HepG2 (cell line): Measurements from ENCODE around the gene FCER1G. TPM values are rescaled to one million over a fixed set of nuclear protein-coding genes. Genes with fewer than 3 reads are reported as not detected.

Experiments
- FOXK1 ChIP-seq: sonication (generic); formaldehyde crosslinking; IDR thresholded peaks from 2 replicates; pipeline ENCODE4 v1.4.0; 2020; ENCODE audit warnings: low read depth, missing genetic modification reagents, borderline replicate concordance
- GLI4 ChIP-seq: sonication (generic); formaldehyde crosslinking; IDR thresholded peaks from 2 replicates; pipeline ENCODE4 v1.5.1; 2020; ENCODE audit warnings: missing genetic modification reagents, mild to moderate bottlenecking, moderate library complexity, borderline replicate concordance
- JUNB ChIP-seq: sonication (generic); formaldehyde crosslinking; IDR thresholded peaks from 2 replicates; pipeline ENCODE4 v1.8.0; 2022; ENCODE audit warnings: missing genetic modification reagents, mild to moderate bottlenecking, borderline replicate concordance
- RARG ChIP-seq: sonication (generic); formaldehyde crosslinking; IDR thresholded peaks from 2 replicates; pipeline ENCODE4 v1.4.0; 2020; ENCODE audit warnings: low read depth, mild to moderate bottlenecking, missing genetic modification reagents
- SP5 ChIP-seq: IDR thresholded peaks from 2 replicates; pipeline ENCODE4 v1.6.1; 2016; ENCODE audit warnings: low read depth, borderline replicate concordance
- SPEN ChIP-seq: sonication (generic); formaldehyde crosslinking; IDR thresholded peaks from 2 replicates; pipeline ENCODE4 v1.5.1; 2020; ENCODE audit warnings: low read depth, mild to moderate bottlenecking, missing genetic modification reagents
- THAP8 ChIP-seq: sonication (generic); formaldehyde crosslinking; IDR thresholded peaks from 2 replicates; pipeline ENCODE4 v1.5.1; 2020; ENCODE audit warnings: missing genetic modification reagents, mild to moderate bottlenecking, borderline replicate concordance
- ZNF10 ChIP-seq: sonication (generic); formaldehyde crosslinking; IDR thresholded peaks from 2 replicates; pipeline ENCODE4 v1.4.0; 2020; ENCODE audit warnings: mild to moderate bottlenecking, low read depth, missing genetic modification reagents, borderline replicate concordance
- ZNF362 ChIP-seq: sonication (generic); formaldehyde crosslinking; IDR thresholded peaks from 2 replicates; pipeline ENCODE4 v1.4.0; 2020; ENCODE audit warnings: missing genetic modification reagents, mild to moderate bottlenecking, borderline replicate concordance
- ZNF460 ChIP-seq: sonication (generic); formaldehyde crosslinking; IDR thresholded peaks from 2 replicates; pipeline ENCODE4 v1.5.1; 2020; ENCODE audit warnings: missing genetic modification reagents, mild to moderate bottlenecking, borderline replicate concordance
- ZXDC ChIP-seq: sonication (generic); formaldehyde crosslinking; IDR thresholded peaks from 2 replicates; pipeline ENCODE4 v1.5.0; 2020; ENCODE audit warnings: mild to moderate bottlenecking, missing genetic modification reagents
- polyA plus RNA-seq, 8 experiments: library from polyadenylated mRNA; depleted of rRNA in 3 of 8; stranded (reverse) in 7 of 8; unstranded in 1 of 8; fragments of >200 nt; fragmentation: Illumina TruSeq in 4 of 8; extraction: Trizol in 4 of 8; gene quantifications; 2 replicates each; pipeline versions ENCODE4 v1.2.1 to v1.2.3, GENCODE V29; 2011 to 2016; ENCODE audit warnings: low read depth in 4 of 8, missing spikeins in 1 of 8, mixed read lengths in 1 of 8; ENCODE audit not compliant: insufficient read depth in 1 of 8
- total RNA-seq, 5 experiments: library from RNA; depleted of rRNA; stranded (reverse); fragments of >200 nt; fragmentation: Illumina TruSeq; extraction: Trizol; gene quantifications; 2 replicates each; pipeline ENCODE4 v1.2.3, GENCODE V29; 2016; ENCODE audit warnings: low read depth in 1 of 5
- TF ChIP-seq, protein P1 (sequence below): sonication (generic); formaldehyde crosslinking; conservative IDR thresholded peaks from 2 replicates; pipeline ENCODE4 v1.8.0; 2022; ENCODE audit warnings: mild to moderate bottlenecking, moderate library complexity, missing genetic modification reagents
- TF ChIP-seq, protein P2 (sequence below): IDR thresholded peaks from 2 replicates; pipeline ENCODE4 v1.6.1; 2016; ENCODE audit warnings: missing genetic modification reagents, missing compliant biosample characterization
- TF ChIP-seq, protein P3 (sequence below): sonication (generic); formaldehyde crosslinking; IDR thresholded peaks from 2 replicates; pipeline ENCODE4 v1.4.0; 2020; ENCODE audit warnings: missing genetic modification reagents

Gene FCER1G
- total and polyA plus RNA-seq, 2 of the 13 experiments (the other 11 are each of a cell fraction or from before 2014, with no cell fraction given), result 1.3 to 6.4 TPM

DNA sequence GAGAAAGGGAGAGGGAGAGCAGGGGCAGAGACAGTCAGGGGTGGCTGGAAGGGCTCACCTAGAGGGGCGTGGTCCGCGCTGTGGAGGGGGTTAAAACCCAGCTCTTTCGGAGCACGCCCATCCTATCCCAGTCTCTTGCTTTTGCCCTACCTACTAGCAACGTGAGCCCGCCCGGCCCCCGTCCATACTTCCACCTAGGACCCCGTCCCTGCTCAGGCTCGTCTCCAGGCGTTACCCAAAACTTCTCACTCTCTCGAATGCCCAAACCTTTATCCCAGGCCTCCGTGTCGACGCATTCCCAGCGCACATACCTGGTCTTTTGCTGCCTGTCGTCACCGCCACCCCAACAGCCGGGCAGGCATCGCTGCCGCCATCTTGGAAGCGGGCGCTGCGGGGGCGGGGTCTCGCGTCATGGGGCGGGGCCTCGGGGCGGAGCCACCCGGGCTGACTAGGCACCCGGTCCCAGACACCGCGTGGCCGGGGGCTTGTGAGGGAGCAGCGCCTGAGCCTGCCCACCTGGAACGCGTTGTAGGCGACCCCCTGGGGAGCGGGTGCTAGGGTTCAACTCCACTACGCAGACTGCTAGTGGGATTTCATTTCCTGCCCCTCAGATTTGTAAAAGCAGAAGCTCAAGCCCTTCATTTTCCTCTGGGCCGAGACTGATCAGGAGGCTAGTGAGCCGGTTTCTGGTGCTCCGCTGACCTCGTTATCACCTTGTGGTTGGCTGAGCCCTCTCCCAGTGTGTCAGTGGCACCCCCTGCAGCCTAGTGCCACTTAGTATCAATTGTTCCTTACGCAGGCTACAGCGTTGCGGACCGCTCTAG, 37.8 kb upstream of the FCER1G start, which contains the start of gene B4GALT3 (continued):
- TF ChIP-seq, protein P1, sequence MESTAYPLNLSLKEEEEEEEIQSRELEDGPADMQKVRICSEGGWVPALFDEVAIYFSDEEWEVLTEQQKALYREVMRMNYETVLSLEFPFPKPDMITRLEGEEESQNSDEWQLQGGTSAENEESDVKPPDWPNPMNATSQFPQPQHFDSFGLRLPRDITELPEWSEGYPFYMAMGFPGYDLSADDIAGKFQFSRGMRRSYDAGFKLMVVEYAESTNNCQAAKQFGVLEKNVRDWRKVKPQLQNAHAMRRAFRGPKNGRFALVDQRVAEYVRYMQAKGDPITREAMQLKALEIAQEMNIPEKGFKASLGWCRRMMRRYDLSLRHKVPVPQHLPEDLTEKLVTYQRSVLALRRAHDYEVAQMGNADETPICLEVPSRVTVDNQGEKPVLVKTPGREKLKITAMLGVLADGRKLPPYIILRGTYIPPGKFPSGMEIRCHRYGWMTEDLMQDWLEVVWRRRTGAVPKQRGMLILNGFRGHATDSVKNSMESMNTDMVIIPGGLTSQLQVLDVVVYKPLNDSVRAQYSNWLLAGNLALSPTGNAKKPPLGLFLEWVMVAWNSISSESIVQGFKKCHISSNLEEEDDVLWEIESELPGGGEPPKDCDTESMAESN (CRISPR knock-in tag), result no peak
- no peak; the same call in 1 of the 2 replicates for TF ChIP-seq THAP8 (CRISPR knock-in tag)
- TF ChIP-seq ZNF362 (CRISPR knock-in tag), result peak; percentile 45; the same call in 1 of the 2 replicates
- TF ChIP-seq, protein P2, sequence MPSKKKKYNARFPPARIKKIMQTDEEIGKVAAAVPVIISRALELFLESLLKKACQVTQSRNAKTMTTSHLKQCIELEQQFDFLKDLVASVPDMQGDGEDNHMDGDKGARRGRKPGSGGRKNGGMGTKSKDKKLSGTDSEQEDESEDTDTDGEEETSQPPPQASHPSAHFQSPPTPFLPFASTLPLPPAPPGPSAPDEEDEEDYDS (CRISPR knock-in tag), result peak; percentile 70
- TF ChIP-seq SP5 (CRISPR knock-in tag), result peak; percentile 55; the same call in 1 of the 2 replicates
- peak; percentile 23; the same call in 1 of the 2 replicates for TF ChIP-seq FOXK1 (CRISPR knock-in tag)
- TF ChIP-seq ZXDC (CRISPR knock-in tag), result peak; percentile 73
- peak; percentile 73; the same call in 1 of the 2 replicates for TF ChIP-seq RARG
- no peak for TF ChIP-seq ZNF460 (CRISPR knock-in tag)
- TF ChIP-seq, protein P3, sequence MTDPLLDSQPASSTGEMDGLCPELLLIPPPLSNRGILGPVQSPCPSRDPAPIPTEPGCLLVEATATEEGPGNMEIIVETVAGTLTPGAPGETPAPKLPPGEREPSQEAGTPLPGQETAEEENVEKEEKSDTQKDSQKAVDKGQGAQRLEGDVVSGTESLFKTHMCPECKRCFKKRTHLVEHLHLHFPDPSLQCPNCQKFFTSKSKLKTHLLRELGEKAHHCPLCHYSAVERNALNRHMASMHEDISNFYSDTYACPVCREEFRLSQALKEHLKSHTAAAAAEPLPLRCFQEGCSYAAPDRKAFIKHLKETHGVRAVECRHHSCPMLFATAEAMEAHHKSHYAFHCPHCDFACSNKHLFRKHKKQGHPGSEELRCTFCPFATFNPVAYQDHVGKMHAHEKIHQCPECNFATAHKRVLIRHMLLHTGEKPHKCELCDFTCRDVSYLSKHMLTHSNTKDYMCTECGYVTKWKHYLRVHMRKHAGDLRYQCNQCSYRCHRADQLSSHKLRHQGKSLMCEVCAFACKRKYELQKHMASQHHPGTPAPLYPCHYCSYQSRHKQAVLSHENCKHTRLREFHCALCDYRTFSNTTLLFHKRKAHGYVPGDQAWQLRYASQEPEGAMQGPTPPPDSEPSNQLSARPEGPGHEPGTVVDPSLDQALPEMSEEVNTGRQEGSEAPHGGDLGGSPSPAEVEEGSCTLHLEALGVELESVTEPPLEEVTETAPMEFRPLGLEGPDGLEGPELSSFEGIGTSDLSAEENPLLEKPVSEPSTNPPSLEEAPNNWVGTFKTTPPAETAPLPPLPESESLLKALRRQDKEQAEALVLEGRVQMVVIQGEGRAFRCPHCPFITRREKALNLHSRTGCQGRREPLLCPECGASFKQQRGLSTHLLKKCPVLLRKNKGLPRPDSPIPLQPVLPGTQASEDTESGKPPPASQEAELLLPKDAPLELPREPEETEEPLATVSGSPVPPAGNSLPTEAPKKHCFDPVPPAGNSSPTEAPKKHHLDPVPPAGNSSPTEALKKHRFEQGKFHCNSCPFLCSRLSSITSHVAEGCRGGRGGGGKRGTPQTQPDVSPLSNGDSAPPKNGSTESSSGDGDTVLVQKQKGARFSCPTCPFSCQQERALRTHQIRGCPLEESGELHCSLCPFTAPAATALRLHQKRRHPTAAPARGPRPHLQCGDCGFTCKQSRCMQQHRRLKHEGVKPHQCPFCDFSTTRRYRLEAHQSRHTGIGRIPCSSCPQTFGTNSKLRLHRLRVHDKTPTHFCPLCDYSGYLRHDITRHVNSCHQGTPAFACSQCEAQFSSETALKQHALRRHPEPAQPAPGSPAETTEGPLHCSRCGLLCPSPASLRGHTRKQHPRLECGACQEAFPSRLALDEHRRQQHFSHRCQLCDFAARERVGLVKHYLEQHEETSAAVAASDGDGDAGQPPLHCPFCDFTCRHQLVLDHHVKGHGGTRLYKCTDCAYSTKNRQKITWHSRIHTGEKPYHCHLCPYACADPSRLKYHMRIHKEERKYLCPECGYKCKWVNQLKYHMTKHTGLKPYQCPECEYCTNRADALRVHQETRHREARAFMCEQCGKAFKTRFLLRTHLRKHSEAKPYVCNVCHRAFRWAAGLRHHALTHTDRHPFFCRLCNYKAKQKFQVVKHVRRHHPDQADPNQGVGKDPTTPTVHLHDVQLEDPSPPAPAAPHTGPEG (CRISPR knock-in tag), result peak; percentile 71
- no peak for TF ChIP-seq ZNF10 (CRISPR knock-in tag)
- no peak for TF ChIP-seq JUNB (CRISPR knock-in tag)
- TF ChIP-seq GLI4 (CRISPR knock-in tag), result no peak
- peak; percentile 68 for TF ChIP-seq SPEN (CRISPR knock-in tag)
